HepG2 (cell line): Measurements from ENCODE around the gene HES6. TPM values are rescaled to one million over a fixed set of nuclear protein-coding genes. Genes with fewer than 3 reads are reported as not detected.

Experiments used
- BRD4 ChIP-seq: sonication (generic); formaldehyde crosslinking; IDR thresholded peaks from 2 replicates; pipeline ENCODE4 v1.4.0; 2020; ENCODE audit warnings: missing genetic modification reagents
- DR1 ChIP-seq: sonication (generic); formaldehyde crosslinking; IDR thresholded peaks from 2 replicates; pipeline ENCODE4 v1.8.0; 2021; ENCODE audit warnings: mild to moderate bottlenecking, missing genetic modification reagents, inconsistent platforms
- FOSL2 ChIP-seq: sonication (generic); formaldehyde crosslinking; IDR thresholded peaks from 2 replicates; pipeline ENCODE4 v1.4.0; 2020; ENCODE audit warnings: missing genetic modification reagents
- KAT8 ChIP-seq: IDR thresholded peaks from 2 replicates; pipeline ENCODE4 v1.6.1; 2016; ENCODE audit warnings: missing genetic modification reagents, missing compliant biosample characterization
- KMT2A ChIP-seq: sonication (generic); formaldehyde crosslinking; IDR thresholded peaks from 2 replicates; pipeline ENCODE4 v1.4.0; 2020; ENCODE audit warnings: missing genetic modification reagents
- NCOA1 ChIP-seq: sonication (generic); formaldehyde crosslinking; IDR thresholded peaks from 2 replicates; pipeline ENCODE4 v1.9.0; 2021; ENCODE audit warnings: missing genetic modification reagents
- NFIC ChIP-seq: IDR thresholded peaks from 2 replicates; pipeline ENCODE4 v1.6.1; 2012; ENCODE audit warnings: mild to moderate bottlenecking, low read length, inconsistent platforms
- NR2F6 ChIP-seq, 2 experiments: IDR thresholded peaks; 2 replicates each; pipeline ENCODE4 v1.6.1; 2016; ENCODE audit warnings: antibody characterized with exemption in 1 of 2, mild to moderate bottlenecking in 1 of 2
- RBM39 ChIP-seq: fragments of 200-400 bp; formaldehyde crosslinking; IDR thresholded peaks from one replicate; pipeline ENCODE4 v1.6.1; 2018; ENCODE audit warnings: antibody characterized with exemption, mild to moderate bottlenecking, low read depth, low read length; ENCODE audit not compliant: poor library complexity, severe bottlenecking
- SUZ12 ChIP-seq: fragments of 150-350 bp; IDR thresholded peaks from 2 replicates; pipeline ENCODE4 v1.6.1; 2014; ENCODE audit warnings: low read depth, low read length
- YEATS2 ChIP-seq: sonication (generic); formaldehyde crosslinking; IDR thresholded peaks from 2 replicates; pipeline ENCODE4 v1.4.0; 2020; ENCODE audit warnings: missing genetic modification reagents, borderline replicate concordance
- ZBTB8A ChIP-seq: sonication (generic); formaldehyde crosslinking; IDR thresholded peaks from 2 replicates; pipeline ENCODE4 v1.4.0; 2020; ENCODE audit warnings: mild to moderate bottlenecking, low read depth, missing genetic modification reagents, borderline replicate concordance
- ZFP36L2 ChIP-seq: sonication (generic); formaldehyde crosslinking; IDR thresholded peaks from 2 replicates; pipeline ENCODE4 v1.4.0; 2020; ENCODE audit warnings: missing genetic modification reagents
- ZNF816 ChIP-seq: sonication (generic); formaldehyde crosslinking; IDR thresholded peaks from 2 replicates; pipeline ENCODE4 v1.8.0; 2022; ENCODE audit warnings: missing genetic modification reagents, mild to moderate bottlenecking, borderline replicate concordance
- polyA plus RNA-seq, 8 experiments: library from polyadenylated mRNA; depleted of rRNA in 3 of 8; stranded (reverse) in 7 of 8; unstranded in 1 of 8; fragments of >200 nt; fragmentation: Illumina TruSeq in 4 of 8; extraction: Trizol in 4 of 8; gene quantifications; 2 replicates each; pipeline versions ENCODE4 v1.2.1 to v1.2.3, GENCODE V29; 2011 to 2016; ENCODE audit warnings: low read depth in 4 of 8, missing spikeins in 1 of 8, mixed read lengths in 1 of 8; ENCODE audit not compliant: insufficient read depth in 1 of 8
- total RNA-seq, 5 experiments: library from RNA; depleted of rRNA; stranded (reverse); fragments of >200 nt; fragmentation: Illumina TruSeq; extraction: Trizol; gene quantifications; 2 replicates each; pipeline ENCODE4 v1.2.3, GENCODE V29; 2016; ENCODE audit warnings: low read depth in 1 of 5
- TF ChIP-seq, protein P1 (sequence below): sonication (generic); formaldehyde crosslinking; IDR thresholded peaks from 2 replicates; pipeline ENCODE4 v1.4.0; 2020; ENCODE audit warnings: mild to moderate bottlenecking, missing genetic modification reagents, borderline replicate concordance
- TF ChIP-seq, protein P2 (sequence below): sonication (generic); formaldehyde crosslinking; IDR thresholded peaks from 2 replicates; pipeline ENCODE4 v1.4.0; 2020; ENCODE audit warnings: missing genetic modification reagents; ENCODE audit errors: not compliant biosample characterization
- TF ChIP-seq, protein P3 (sequence below): sonication (generic); formaldehyde crosslinking; IDR thresholded peaks from 2 replicates; pipeline ENCODE4 v1.4.0; 2020; ENCODE audit warnings: missing genetic modification reagents
- TF ChIP-seq, protein P4 (sequence below): sonication (generic); formaldehyde crosslinking; IDR thresholded peaks from 2 replicates; pipeline ENCODE4; 2020; ENCODE audit warnings: missing genetic modification reagents, mild to moderate bottlenecking, borderline replicate concordance
- TF ChIP-seq, protein P5 (sequence below): IDR thresholded peaks from 2 replicates; pipeline ENCODE4 v1.6.1; 2018; ENCODE audit warnings: missing genetic modification reagents, mild to moderate bottlenecking, missing compliant biosample characterization

Gene HES6
- total and polyA plus RNA-seq, 2 of the 13 experiments (the other 11 are each of a cell fraction or from before 2014, with no cell fraction given) = 19.5 to 82.8 TPM

DNA sequence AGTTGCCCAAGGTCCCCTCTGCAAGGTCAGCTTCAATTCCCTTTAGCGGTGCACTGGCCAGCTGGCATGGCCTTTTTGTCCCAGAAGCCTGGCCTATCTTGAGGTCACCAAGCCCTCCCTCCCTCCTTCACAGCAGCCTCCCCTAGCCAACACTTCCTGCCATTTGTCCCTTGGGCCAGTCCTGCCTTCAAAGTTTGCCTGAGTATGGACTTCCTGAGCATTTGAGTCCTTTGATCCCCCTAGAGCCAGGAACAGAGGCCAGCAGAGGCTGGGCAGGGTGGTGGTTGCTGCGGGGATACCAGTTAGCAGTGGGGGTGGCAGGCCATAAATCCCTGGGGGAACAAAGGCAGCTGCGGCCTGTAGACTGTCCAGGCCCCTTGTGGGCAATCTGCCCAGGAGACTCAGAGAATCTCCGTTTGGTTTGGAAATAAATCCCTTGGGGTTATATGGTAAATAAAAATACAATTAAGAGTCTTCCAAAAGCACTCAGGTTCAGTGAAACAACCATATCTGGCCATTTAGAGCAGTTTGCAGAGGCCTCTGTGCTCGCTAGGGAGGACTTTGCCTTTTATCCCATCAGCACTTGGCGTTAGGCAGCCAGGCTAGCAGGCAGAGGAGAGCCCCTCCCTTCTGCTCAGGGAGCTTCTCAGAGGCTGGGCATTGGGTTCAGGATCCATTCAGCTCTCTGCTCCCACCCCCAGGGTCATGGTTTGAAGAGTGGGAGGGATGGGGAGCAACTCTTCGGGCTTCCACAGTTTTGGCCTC, 3.1 kb upstream of the HES6 start (continued):
- TF ChIP-seq, protein P1, sequence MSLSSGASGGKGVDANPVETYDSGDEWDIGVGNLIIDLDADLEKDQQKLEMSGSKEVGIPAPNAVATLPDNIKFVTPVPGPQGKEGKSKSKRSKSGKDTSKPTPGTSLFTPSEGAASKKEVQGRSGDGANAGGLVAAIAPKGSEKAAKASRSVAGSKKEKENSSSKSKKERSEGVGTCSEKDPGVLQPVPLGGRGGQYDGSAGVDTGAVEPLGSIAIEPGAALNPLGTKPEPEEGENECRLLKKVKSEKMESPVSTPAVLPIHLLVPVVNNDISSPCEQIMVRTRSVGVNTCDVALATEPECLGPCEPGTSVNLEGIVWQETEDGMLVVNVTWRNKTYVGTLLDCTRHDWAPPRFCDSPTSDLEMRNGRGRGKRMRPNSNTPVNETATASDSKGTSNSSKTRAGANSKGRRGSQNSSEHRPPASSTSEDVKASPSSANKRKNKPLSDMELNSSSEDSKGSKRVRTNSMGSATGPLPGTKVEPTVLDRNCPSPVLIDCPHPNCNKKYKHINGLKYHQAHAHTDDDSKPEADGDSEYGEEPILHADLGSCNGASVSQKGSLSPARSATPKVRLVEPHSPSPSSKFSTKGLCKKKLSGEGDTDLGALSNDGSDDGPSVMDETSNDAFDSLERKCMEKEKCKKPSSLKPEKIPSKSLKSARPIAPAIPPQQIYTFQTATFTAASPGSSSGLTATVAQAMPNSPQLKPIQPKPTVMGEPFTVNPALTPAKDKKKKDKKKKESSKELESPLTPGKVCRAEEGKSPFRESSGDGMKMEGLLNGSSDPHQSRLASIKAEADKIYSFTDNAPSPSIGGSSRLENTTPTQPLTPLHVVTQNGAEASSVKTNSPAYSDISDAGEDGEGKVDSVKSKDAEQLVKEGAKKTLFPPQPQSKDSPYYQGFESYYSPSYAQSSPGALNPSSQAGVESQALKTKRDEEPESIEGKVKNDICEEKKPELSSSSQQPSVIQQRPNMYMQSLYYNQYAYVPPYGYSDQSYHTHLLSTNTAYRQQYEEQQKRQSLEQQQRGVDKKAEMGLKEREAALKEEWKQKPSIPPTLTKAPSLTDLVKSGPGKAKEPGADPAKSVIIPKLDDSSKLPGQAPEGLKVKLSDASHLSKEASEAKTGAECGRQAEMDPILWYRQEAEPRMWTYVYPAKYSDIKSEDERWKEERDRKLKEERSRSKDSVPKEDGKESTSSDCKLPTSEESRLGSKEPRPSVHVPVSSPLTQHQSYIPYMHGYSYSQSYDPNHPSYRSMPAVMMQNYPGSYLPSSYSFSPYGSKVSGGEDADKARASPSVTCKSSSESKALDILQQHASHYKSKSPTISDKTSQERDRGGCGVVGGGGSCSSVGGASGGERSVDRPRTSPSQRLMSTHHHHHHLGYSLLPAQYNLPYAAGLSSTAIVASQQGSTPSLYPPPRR (CRISPR knock-in tag) = no peak
- TF ChIP-seq NFIC (no peak), ZBTB8A (CRISPR knock-in tag) (no peak), RBM39 (peak; percentile 40), ZFP36L2 (CRISPR knock-in tag) (no peak), YEATS2 (CRISPR knock-in tag) (peak; percentile 41; the same call in 1 of the 2 replicates), NR2F6 (IDR thresholded peaks at IDR 0.05) (peak; percentile 14; the same call in 1 of the 2 replicates), NR2F6 (CRISPR knock-in tag; IDR thresholded peaks at IDR 0.05) (0 out of 2 replicates have a peak, but pooled peaks have one; percentile 5), SUZ12 (no peak), BRD4 (peak; percentile 50; the same call in 1 of the 2 replicates), NCOA1 (CRISPR knock-in tag) (no peak; the same call in 1 of the 2 replicates), DR1 (0 out of 2 replicates have a peak, but pooled peaks have one; percentile 27), ZNF816 (CRISPR knock-in tag) (no peak), KAT8 (peak; percentile 34; the same call in 1 of the 2 replicates), FOSL2 (CRISPR knock-in tag) (no peak), KMT2A (CRISPR knock-in tag) (no peak; the same call in 1 of the 2 replicates)
- TF ChIP-seq, protein P2, sequence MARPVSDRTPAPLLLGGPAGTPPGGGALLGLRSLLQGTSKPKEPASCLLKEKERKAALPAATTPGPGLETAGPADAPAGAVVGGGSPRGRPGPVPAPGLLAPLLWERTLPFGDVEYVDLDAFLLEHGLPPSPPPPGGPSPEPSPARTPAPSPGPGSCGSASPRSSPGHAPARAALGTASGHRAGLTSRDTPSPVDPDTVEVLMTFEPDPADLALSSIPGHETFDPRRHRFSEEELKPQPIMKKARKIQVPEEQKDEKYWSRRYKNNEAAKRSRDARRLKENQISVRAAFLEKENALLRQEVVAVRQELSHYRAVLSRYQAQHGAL (CRISPR knock-in tag) = no peak
- TF ChIP-seq, protein P3, sequence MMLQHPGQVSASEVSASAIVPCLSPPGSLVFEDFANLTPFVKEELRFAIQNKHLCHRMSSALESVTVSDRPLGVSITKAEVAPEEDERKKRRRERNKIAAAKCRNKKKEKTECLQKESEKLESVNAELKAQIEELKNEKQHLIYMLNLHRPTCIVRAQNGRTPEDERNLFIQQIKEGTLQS = 0 out of 2 replicates have a peak, but pooled peaks have one; percentile 15
- TF ChIP-seq, protein P4, sequence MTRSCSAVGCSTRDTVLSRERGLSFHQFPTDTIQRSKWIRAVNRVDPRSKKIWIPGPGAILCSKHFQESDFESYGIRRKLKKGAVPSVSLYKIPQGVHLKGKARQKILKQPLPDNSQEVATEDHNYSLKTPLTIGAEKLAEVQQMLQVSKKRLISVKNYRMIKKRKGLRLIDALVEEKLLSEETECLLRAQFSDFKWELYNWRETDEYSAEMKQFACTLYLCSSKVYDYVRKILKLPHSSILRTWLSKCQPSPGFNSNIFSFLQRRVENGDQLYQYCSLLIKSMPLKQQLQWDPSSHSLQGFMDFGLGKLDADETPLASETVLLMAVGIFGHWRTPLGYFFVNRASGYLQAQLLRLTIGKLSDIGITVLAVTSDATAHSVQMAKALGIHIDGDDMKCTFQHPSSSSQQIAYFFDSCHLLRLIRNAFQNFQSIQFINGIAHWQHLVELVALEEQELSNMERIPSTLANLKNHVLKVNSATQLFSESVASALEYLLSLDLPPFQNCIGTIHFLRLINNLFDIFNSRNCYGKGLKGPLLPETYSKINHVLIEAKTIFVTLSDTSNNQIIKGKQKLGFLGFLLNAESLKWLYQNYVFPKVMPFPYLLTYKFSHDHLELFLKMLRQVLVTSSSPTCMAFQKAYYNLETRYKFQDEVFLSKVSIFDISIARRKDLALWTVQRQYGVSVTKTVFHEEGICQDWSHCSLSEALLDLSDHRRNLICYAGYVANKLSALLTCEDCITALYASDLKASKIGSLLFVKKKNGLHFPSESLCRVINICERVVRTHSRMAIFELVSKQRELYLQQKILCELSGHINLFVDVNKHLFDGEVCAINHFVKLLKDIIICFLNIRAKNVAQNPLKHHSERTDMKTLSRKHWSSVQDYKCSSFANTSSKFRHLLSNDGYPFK (CRISPR knock-in tag) = peak; percentile 69; the same call in 1 of the 2 replicates
- TF ChIP-seq, protein P5, sequence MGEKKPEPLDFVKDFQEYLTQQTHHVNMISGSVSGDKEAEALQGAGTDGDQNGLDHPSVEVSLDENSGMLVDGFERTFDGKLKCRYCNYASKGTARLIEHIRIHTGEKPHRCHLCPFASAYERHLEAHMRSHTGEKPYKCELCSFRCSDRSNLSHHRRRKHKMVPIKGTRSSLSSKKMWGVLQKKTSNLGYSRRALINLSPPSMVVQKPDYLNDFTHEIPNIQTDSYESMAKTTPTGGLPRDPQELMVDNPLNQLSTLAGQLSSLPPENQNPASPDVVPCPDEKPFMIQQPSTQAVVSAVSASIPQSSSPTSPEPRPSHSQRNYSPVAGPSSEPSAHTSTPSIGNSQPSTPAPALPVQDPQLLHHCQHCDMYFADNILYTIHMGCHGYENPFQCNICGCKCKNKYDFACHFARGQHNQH = no peak; the same call in 1 of the 2 replicates
